IgD-negative memory B cell (primary cell): ENCODE results near the gene ROR2. TPM values are rescaled to one million over a fixed set of nuclear protein-coding genes. Genes with fewer than 3 reads are reported as not detected.

ENCODE experiments used
- H3K27ac Mint-ChIP-seq, 3 donors: one replicate each; pipeline ENCODE4 v1.8.0; 2020 to 2022; ENCODE audit warnings: mild to moderate bottlenecking in 3 of 3, mixed read lengths in 3 of 3, moderate library complexity in 1 of 3
- H3K27me3 Mint-ChIP-seq: one replicate; pipeline ENCODE4 v1.8.0; 2021; ENCODE audit warnings: mixed read lengths
- H3K36me3 Mint-ChIP-seq: one replicate; pipeline ENCODE4 v1.8.0; 2020; ENCODE audit warnings: mild to moderate bottlenecking, mixed read lengths
- H3K4me1 Mint-ChIP-seq, 3 donors: one replicate each; pipeline ENCODE4 v1.8.0; 2020 to 2022; ENCODE audit warnings: mixed read lengths in 3 of 3, mild to moderate bottlenecking in 1 of 3
- H3K4me3 Mint-ChIP-seq, 4 donors: one replicate each; pipeline ENCODE4 v1.8.0; 2020 to 2022; ENCODE audit warnings: mild to moderate bottlenecking in 4 of 4, mixed read lengths in 4 of 4, moderate library complexity in 3 of 4
- H3K9me3 Mint-ChIP-seq, 3 donors: one replicate each; pipeline ENCODE4 v1.8.0; 2020 to 2021; ENCODE audit warnings: mixed read lengths in 3 of 3, mild to moderate bottlenecking in 1 of 3
- polyA plus RNA-seq: library from polyadenylated mRNA; unstranded; fragments of 300-500 nt; fragmentation: Illumina TruSeq; gene quantifications from one replicate; pipeline ENCODE4 v1.2.3, GENCODE V29; 2021

ROR2 gene
- polyA plus RNA-seq, 1 donor from 2014 or later, result not detected

- Mint-ChIP-seq H3K27ac (no peak overlapping the region), H3K36me3 (no peaks in the 10 kb centered on the region), H3K4me1 (peaks cover 0 to 30% (median 29%) of the 10 kb centered on the region in 3 donors), H3K27me3 (peaks cover 31% of the 10 kb centered on the region), H3K4me3 (no peak overlapping the region), H3K9me3 (peaks cover 0 to under 1% (median 0%) of the 10 kb centered on the region in 3 donors)
Measured at GRCh38 chr9:91843623-91844148, 106.3 kb downstream of the ROR2 start.

DNA sequence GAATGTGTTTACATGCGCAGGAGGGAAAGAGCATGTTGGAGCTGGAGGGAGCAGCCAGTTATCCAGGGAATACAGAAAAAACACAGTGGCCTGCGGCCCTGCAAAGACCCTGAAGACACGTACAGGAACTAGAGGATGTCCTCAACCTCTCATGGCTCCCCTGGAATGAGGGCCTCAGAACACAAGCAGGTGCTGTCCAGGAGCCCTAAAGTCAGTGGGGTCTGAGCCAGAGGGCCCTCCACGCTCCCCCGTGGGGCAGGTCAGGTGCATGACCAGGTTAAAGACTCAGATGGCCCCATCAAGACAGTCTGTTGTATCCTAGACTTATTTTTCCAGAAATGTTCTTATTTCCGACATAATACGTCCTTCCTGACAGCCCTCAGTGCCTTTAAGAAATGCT is 106.9 kb downstream of the ROR2 start:
- Mint-ChIP-seq H3K9me3 (no peaks in the 10 kb centered on the region), H3K36me3 (no peaks in the 10 kb centered on the region), H3K27ac (no peak overlapping the region), H3K4me1 (peaks cover 1 to 32% (median 31%) of the 10 kb centered on the region in 3 donors), H3K27me3 (peaks cover 28% of the 10 kb centered on the region), H3K4me3 (no peak overlapping the region)

- Mint-ChIP-seq H3K4me1 (peaks cover 7 to 33% (median 30%) of the 10 kb centered on the region in 3 donors), H3K36me3 (no peaks in the 10 kb centered on the region), H3K27me3 (peaks cover 27% of the 10 kb centered on the region), H3K27ac (no peak overlapping the region), H3K4me3 (peak overlapping the region in 2 of 4 donors; percentile 23 to 41), H3K9me3 (no peaks in the 10 kb centered on the region)
Measured at GRCh38 chr9:91842358-91843049, 107.5 kb downstream of the ROR2 start.

DNA sequence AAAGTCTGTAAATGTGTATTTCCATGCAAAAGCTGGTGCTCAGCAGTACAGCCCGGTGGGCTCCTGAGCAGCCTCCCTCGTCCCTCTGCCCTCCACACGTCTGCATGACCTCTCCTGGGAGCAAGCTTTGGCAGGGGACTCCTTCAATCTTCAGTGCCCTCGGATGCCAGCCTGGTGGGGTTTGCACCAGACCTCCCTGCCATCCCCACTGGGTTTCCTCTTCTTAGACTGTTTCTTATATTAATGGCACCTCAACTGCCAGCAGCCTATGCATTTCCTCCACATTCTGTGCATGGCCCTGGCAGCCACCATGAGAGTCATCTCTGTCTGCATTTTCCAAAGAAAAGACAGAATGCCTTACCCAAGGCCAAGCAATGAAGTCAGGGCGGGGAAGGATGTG is 108.4 kb downstream of the ROR2 start:
- H3K4me1 Mint-ChIP-seq, result peaks cover 13 to 35% (median 33%) of the 10 kb centered on the region in 3 donors
- H3K27ac Mint-ChIP-seq, result peak overlapping the region in 1 of 3 donors; percentile 21
- peaks cover 26% of the 10 kb centered on the region for H3K27me3 Mint-ChIP-seq
- H3K4me3 Mint-ChIP-seq, result no peak overlapping the region
- no peaks in the 10 kb centered on the region for H3K9me3 Mint-ChIP-seq
- no peaks in the 10 kb centered on the region for H3K36me3 Mint-ChIP-seq

DNA sequence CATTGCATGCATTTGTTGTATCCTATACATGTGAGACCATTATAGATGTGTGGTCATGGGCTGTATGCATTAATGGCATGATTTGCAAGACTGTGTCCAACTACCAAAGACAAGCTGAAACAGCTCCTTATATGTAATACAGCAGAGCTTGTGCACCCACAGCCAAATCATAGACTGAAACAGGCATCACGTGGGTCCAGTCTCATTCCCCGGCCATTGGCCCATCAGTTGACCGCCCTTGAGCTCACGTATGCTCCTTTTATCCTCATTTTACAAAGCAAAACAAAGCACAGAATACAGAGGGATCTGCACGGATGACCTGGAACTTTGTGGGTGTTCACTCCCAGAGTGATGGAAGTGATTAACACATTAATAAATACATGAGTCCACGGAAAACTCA is 109.1 kb downstream of the ROR2 start:
- Mint-ChIP-seq H3K4me3 (no peak overlapping the region), H3K4me1 (peaks cover 15 to 38% (median 36%) of the 10 kb centered on the region in 3 donors), H3K36me3 (no peaks in the 10 kb centered on the region), H3K27ac (peak overlapping the region in 2 of 3 donors; percentile 21 to 47), H3K9me3 (no peaks in the 10 kb centered on the region), H3K27me3 (peaks cover 25% of the 10 kb centered on the region)

DNA sequence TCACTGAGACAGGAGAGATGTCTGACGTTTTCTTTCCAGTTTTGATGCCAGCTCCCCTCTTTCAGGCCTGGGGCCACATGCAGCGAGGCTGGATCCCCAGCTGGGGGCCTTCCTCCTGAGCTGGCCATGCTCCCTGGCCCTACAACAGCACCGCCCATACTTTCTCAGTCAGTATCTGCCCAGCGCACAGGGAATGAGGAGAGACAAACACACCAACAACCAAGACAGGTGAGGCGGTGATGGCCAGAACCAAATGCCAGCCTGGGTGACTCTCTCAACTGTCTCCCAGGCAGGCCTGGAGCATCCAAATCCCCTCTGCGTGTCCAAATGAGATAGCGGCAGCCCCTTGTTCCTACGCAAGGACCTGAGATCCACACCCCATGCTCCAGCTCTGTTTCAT is 109.6 kb downstream of the ROR2 start:
- Mint-ChIP-seq H3K27ac (peak overlapping the region in 1 of 3 donors; percentile 47), H3K9me3 (no peaks in the 10 kb centered on the region), H3K4me1 (peaks cover 18 to 40% (median 40%) of the 10 kb centered on the region in 3 donors), H3K27me3 (peaks cover 28% of the 10 kb centered on the region), H3K36me3 (no peaks in the 10 kb centered on the region), H3K4me3 (peak overlapping the region in 1 of 4 donors; percentile 87)

- Mint-ChIP-seq H3K36me3 (no peaks in the 10 kb centered on the region), H3K27me3 (peaks cover 31% of the 10 kb centered on the region), H3K4me1 (peaks cover 18 to 42% (median 40%) of the 10 kb centered on the region in 3 donors), H3K9me3 (no peaks in the 10 kb centered on the region), H3K27ac (no peak overlapping the region), H3K4me3 (peak overlapping the region in 3 of 4 donors; percentile 49 to 87 (median 81))
Measured at GRCh38 chr9:91839926-91840465, 110.0 kb downstream of the ROR2 start.

- no peak overlapping the region for H3K4me3 Mint-ChIP-seq
- no peak overlapping the region for H3K27ac Mint-ChIP-seq
- peaks cover 18 to 34% (median 33%) of the 10 kb centered on the region in 3 donors for H3K4me1 Mint-ChIP-seq
- peaks cover 27% of the 10 kb centered on the region for H3K27me3 Mint-ChIP-seq
- H3K36me3 Mint-ChIP-seq, result no peaks in the 10 kb centered on the region
- no peaks in the 10 kb centered on the region for H3K9me3 Mint-ChIP-seq
Measured at GRCh38 chr9:91837981-91838731, 111.9 kb downstream of the ROR2 start.

DNA sequence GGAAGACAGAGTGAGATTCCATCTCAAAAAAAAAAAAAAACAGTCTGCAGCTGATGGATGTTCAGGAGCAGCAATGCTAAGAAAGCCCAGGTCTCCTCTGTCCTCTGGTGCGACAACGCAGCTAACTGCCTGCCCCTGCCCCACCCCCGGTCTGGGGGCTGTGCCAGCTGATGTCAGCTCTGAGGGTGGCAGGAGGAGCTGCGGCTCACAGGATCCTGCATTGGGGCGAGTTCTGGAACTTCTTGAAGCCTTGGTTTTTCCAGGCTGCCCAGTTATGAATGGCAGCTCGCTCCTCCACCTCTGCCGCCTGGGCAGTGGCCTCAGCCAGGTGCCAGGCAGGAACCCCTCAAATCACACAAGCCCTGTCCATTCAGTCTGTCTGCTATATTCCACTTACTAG is 113.5 kb downstream of the ROR2 start:
- Mint-ChIP-seq H3K36me3 (no peaks in the 10 kb centered on the region), H3K27me3 (peaks cover 22% of the 10 kb centered on the region), H3K4me1 (peaks cover 18 to 30% (median 24%) of the 10 kb centered on the region in 3 donors), H3K4me3 (peak overlapping the region in 2 of 4 donors; percentile 73 to 87), H3K27ac (peak overlapping the region in 1 of 3 donors; percentile 85), H3K9me3 (no peaks in the 10 kb centered on the region)

DNA sequence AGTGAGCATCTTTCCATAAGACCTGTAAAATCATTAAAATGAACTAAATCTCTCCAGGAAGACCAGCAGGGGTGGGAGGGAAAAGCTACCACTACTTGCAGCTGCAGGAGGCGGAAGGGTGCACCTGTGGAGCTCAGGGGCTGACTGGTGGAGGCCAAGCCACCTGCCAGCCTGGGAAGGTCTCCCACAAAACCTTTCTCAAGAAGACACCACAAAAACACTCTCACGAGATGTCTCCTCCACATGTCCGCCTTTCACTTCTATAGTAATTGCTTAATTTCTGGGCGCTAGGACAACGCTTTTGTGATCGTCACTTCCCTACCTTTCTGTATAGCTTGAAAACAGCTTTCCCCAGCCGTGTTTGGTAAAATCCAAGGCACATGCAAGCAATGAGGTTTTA is 114.4 kb downstream of the ROR2 start:
- Mint-ChIP-seq H3K4me1 (peaks cover 18 to 29% (median 24%) of the 10 kb centered on the region in 3 donors), H3K27ac (no peak overlapping the region), H3K9me3 (no peaks in the 10 kb centered on the region), H3K27me3 (peaks cover 21% of the 10 kb centered on the region), H3K36me3 (no peaks in the 10 kb centered on the region), H3K4me3 (no peak overlapping the region)

DNA sequence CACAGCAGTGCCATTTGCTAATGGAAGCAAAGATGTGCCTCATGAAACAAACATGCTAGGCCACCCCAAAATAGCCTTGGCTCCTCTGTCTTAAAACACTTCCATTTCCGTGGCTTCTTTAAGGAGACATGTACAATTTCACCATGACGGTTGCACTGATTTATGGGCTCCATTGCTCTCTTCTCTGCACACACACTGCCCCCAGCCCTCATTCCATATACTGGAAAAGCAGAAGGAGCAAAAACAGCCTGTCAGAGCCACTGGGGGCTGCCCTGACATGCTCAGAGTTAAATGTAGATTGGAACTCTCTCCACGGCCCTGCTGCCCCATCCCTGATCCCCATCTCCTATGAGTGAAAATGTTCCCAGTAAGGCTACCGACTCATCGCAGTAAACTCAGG is 114.8 kb downstream of the ROR2 start:
- Mint-ChIP-seq H3K4me3 (no peak overlapping the region), H3K4me1 (peaks cover 18 to 27% (median 22%) of the 10 kb centered on the region in 3 donors), H3K27ac (no peak overlapping the region), H3K9me3 (no peaks in the 10 kb centered on the region), H3K27me3 (peaks cover 17% of the 10 kb centered on the region), H3K36me3 (peaks cover 1% of the 10 kb centered on the region)

DNA sequence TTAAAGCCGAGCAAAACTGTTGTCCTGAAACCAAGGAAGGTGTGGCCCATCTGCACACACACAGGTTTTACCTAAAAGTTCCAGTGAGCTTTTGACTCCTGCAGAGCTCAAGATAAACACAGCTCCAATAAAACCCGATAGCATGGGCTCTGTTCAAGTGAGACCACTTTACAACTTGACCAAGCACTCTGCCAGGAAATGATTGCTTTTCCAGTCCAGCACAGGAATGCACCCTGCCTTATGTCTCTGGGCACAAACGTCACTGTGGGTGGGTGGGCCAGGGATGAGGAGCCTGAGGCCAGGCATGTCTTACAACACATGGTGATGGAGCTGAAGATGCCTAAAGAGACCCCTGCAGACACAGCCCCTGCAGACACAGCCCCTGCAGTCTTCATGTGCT is 115.3 kb downstream of the ROR2 start:
- Mint-ChIP-seq H3K9me3 (no peaks in the 10 kb centered on the region), H3K27ac (no peak overlapping the region)

GRCh38 chr9:91833878-91834255 is 116.2 kb downstream of the ROR2 start:
- Mint-ChIP-seq H3K27me3 (peaks cover 13% of the 10 kb centered on the region), H3K36me3 (peaks cover 1% of the 10 kb centered on the region), H3K27ac (no peak overlapping the region), H3K4me3 (no peak overlapping the region), H3K9me3 (no peaks in the 10 kb centered on the region), H3K4me1 (peaks cover 16 to 19% (median 18%) of the 10 kb centered on the region in 3 donors)

More for the DNA sequence above, 115.3 kb downstream of the ROR2 start:
- Mint-ChIP-seq H3K27me3 (peaks cover 13% of the 10 kb centered on the region), H3K36me3 (peaks cover 1% of the 10 kb centered on the region), H3K4me1 (peaks cover 18 to 24% (median 19%) of the 10 kb centered on the region in 3 donors), H3K4me3 (no peak overlapping the region)

DNA sequence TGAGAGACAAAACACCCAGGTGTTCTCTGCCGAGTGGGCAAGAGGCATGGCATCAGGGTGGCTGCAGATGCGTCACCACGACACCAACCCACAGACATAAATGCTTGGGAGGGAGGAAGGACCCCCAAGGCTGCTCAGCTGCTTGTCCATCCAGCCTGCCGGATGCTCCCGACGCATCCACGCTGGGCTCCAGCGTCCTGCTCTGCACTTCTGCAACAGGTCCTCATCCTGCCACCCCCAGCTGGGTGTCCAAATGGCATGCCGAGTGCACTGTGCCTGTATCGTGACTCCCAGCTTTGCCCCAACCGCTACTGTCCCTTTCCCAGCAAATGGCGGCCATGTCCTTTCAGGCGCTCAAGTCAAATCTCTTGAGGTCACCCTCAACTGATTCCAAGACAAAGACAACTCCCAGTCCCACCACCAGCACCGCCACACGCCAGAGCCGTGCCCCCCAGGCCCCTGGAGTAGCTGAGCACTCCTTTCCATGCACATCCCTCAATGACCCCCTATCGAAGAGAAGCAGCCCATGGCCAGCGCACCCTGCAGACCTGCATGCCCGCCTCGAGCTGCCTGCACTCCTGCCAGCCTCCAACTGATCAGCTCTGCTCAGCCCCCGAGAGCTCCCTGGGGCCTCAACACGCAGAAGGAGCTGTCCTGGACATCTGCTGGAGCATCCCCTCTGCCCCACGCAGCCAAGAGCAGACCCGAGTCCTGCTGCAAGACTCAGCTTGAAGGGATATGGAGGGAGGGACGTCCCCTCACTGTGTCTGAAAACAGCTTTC is 116.7 kb downstream of the ROR2 start:
- H3K27me3 Mint-ChIP-seq, result peaks cover 13% of the 10 kb centered on the region
- H3K4me1 Mint-ChIP-seq, result peaks cover 16 to 18% (median 18%) of the 10 kb centered on the region in 3 donors
- no peak overlapping the region for H3K27ac Mint-ChIP-seq
- H3K4me3 Mint-ChIP-seq, result no peak overlapping the region
- peaks cover 1% of the 10 kb centered on the region for H3K36me3 Mint-ChIP-seq
- H3K9me3 Mint-ChIP-seq, result no peaks in the 10 kb centered on the region
